ENCODE data around the gene SELENOP.

GRCh38 chr5:42787073-42787472 lies 24.6 kb downstream of the SELENOP start:
- TF ChIP-seq EZH2 (IDR thresholded peaks at IDR 0.05; ENCODE audit: insufficient read depth, poor library complexity, severe bottlenecking): no peak
- no peak for TF ChIP-seq EZH2phosphoT487 (IDR thresholded peaks at IDR 0.05; ENCODE audit: insufficient read depth, low read depth)

Data from GM23248 (cell line).